LNCaP clone FGC (cell line): ENCODE measurements around the gene TMEM239.
"Not testable (repeated sequence)": the region's sequence is repeated elsewhere in the genome, so short reads cannot be mapped to it uniquely, and the experiment has no call there.

Source experiments
- DNase-seq: peaks from one replicate; pipeline ENCODE4 v3.0.0-alpha.2; 2011; ENCODE audit warnings: low read depth
- H3K4me3 ChIP-seq: 2 replicates; pipeline ENCODE4 v1.5.1; 2011; ENCODE audit warnings: mild to moderate bottlenecking, low read depth, low read length, control low read depth
- TF ChIP-seq, protein P1 (sequence below): IDR thresholded peaks from 2 replicates; pipeline ENCODE4 v1.5.1; 2012; ENCODE audit warnings: mild to moderate bottlenecking; ENCODE audit not compliant: control insufficient read depth, insufficient read depth; ENCODE audit errors: extremely low read depth

Gene TMEM239

GRCh38 chr20:2822073-2822472, 5.9 kb downstream of the TMEM239 start:
- H3K4me3 ChIP-seq, result no peak overlapping the region
- DNase-seq, result no peak
- TF ChIP-seq, protein P1, sequence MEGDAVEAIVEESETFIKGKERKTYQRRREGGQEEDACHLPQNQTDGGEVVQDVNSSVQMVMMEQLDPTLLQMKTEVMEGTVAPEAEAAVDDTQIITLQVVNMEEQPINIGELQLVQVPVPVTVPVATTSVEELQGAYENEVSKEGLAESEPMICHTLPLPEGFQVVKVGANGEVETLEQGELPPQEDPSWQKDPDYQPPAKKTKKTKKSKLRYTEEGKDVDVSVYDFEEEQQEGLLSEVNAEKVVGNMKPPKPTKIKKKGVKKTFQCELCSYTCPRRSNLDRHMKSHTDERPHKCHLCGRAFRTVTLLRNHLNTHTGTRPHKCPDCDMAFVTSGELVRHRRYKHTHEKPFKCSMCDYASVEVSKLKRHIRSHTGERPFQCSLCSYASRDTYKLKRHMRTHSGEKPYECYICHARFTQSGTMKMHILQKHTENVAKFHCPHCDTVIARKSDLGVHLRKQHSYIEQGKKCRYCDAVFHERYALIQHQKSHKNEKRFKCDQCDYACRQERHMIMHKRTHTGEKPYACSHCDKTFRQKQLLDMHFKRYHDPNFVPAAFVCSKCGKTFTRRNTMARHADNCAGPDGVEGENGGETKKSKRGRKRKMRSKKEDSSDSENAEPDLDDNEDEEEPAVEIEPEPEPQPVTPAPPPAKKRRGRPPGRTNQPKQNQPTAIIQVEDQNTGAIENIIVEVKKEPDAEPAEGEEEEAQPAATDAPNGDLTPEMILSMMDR, result no peak

GRCh38 chr20:2825761-2826160, 9.6 kb downstream of the TMEM239 start:
- H3K4me3 ChIP-seq, result no peak overlapping the region
- TF ChIP-seq, protein P1, result no peak
- DNase-seq, result no peak

GRCh38 chr20:2826655-2827054, 10.5 kb downstream of the TMEM239 start:
- no peak overlapping the region for H3K4me3 ChIP-seq
- no peak for DNase-seq
- TF ChIP-seq, protein P1, result no peak

- no peak for DNase-seq
- TF ChIP-seq, protein P1, result no peak
- no peak overlapping the region for H3K4me3 ChIP-seq
Observed at GRCh38 chr20:2829376-2829775, 13.2 kb downstream of the TMEM239 start.

DNA sequence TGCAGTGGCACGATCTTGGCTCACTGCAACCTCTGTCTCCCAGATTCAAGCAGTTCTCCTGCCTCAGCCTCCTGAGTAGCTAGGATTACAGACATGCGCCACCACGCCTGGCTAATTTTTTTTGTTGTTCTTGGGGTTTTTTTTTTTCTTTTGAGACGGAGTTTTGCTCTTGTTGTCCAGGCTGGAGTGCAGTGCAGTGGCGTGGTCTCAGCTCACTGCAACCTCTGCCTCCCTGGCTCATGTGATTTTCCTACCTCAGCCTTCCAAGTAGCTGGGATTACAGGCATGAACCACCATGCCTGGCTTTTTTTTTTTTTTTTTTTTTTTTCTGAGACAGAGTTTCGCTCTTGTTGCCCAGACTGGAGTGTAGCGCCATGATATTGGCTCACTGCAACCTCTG, 15.0 kb downstream of the TMEM239 start:
- not testable (repeated sequence) for DNase-seq, H3K4me3 ChIP-seq

GRCh38 chr20:2833761-2834160, 17.6 kb downstream of the TMEM239 start:
- H3K4me3 ChIP-seq, result no peak overlapping the region
- TF ChIP-seq, protein P1, result no peak
- no peak for DNase-seq

GRCh38 chr20:2834401-2835110, 18.4 kb downstream of the TMEM239 start:
- TF ChIP-seq, protein P1, result no peak
- no peak for DNase-seq

More at GRCh38 chr20:2834401-2835110, 18.4 kb downstream of the TMEM239 start:
- H3K4me3 ChIP-seq, result no peak overlapping the region
